ENCODE data around the gene FMC1.

- no peak for TF ChIP-seq CTCF (IDR thresholded peaks at IDR 0.05; ENCODE audit: low read depth, low read length)
- TF ChIP-seq EZH2phosphoT487 (IDR thresholded peaks at IDR 0.05; ENCODE audit: low read depth): no peak
Measured at GRCh38 chr7:139382439-139382838, 41.3 kb downstream of the FMC1 start.

All from OCI-LY3 (cell line).